ENCODE data around the gene BMPER.
"Not testable (repeated sequence)": the region's sequence is repeated elsewhere in the genome, so short reads cannot be mapped to it uniquely, and the experiment has no call there.

BMPER gene

DNA sequence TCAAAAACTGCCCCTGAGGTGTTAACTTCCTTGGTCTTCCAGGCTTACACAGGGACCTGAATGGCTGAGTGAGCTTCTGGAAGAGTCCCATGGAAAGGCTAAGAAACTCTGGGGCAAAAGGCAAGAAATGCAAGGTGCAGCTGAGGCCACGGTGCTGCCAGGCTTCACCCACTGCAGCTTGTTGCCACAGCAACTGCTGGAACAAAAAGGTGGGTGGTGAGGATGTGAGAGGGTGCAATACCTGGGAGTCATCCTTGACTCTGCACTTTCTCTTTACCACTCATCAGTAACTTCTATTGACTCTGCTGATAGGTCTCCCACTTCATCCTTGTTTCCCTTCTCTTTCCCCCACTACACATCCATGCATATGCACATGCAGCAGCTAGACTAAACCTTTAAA lies 258.6 kb downstream of the BMPER start:
- in situ Hi-C loops (cut with MboI; ENCODE audit: low sequenced_read_pairs): no loop called here

DNA sequence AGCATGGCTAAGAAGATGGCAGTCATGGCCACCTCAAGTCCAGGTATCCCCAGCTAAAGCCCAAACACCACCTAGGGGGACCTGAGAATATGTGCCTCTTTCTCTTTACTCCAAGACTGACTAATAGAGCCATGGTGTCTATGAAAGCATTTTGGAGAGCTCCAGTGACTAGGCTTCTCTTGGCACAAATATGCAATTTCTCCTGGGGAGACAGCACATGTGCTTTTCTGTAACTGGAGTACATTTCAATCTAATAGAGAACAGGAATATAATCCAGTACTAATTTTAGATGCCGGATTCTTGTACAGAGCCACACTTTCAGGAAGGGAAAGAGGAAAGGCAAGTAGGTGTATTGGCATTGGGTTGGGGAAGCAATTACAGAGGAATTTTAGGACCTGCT lies 260.1 kb downstream of the BMPER start:
- in situ Hi-C loops (cut with MboI; ENCODE audit: low sequenced_read_pairs): no loop called here

GRCh38 chr7:34165927-34166550 lies 260.7 kb downstream of the BMPER start:
- in situ Hi-C loops (cut with MboI; ENCODE audit: low sequenced_read_pairs): no loop called here

DNA sequence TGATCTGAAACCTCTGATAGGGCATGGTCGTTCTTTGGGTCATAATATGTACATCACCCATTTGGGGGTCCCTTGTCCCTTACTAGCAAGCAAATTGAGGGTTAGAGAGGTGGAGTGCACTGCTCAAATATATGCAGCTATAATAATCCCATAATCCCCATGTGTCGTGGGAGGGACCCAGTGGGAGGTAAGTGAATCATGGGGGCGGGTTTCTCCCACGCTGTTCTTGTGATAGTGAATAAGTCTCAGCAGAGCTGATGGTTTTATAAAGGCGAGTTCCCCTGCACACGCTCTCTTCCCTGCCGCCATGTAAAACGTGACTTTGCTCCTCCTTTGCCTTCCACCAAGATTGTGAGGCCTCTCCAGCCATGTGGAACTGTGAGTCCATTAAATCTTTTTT lies 262.7 kb downstream of the BMPER start:
- in situ Hi-C loops (cut with MboI; ENCODE audit: low sequenced_read_pairs): no loop called here

DNA sequence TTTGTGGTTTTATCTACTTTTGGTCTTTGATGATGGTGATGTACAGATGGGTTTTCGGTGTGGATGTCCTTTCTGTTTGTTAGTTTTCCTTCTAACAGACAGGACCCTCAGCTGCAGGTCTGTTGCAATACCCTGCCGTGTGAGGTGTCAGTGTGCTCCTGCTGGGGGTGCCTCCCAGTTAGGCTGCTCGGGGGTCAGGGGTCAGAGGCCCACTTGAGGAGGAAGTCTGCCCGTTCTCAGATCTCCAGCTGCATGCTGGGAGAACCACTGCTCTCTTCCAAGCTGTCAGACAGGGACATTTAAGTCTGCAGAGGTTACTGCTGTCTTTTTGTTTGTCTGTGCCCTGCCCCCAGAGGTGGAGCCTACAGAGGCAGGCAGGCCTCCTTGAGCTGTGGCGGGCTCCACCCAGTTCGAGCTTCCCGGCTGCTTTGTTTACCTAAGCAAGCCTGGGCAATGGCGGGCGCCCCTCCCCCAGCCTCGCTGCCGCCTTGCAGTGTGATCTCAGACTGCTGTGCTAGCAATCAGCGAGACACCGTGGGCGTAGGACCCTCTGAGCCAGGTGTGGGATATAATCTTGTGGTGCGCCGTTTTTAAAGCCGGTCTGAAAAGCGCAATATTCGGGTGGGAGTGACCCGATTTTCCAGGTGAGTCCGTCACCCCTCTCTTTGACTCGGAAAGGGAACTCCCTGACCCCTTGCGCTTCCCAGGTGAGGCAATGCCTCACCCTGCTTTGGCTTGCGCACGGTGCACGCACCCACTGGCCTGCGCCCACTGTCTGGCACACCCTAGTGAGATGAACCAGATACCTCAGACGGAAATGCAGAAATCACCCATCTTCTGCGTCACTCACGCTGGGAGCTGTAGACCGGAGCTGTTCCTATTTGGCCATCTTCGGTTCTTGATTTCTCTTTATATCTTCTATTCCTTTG lies 269.6 kb downstream of the BMPER start:
- in situ Hi-C loops (cut with MboI; ENCODE audit: low sequenced_read_pairs): not testable (repeated sequence)

DNA sequence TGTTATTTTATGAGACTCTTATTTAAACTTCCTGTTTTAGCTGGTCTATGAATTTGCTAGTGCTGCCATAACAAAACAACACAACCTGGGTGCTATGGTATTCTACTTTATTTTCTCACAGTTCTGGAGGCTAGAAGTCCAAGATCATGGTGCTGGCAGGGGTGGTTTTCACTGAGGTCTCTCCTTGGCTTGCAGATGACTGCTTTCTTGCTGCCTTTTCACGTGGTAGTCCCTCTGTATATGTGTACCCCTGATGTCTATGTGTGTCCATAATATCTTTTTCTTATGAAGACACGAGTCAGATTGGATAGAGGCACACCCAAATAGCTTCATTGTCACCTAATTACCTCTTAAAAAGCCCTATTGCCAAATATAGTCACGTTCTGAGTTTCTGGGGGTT lies 270.5 kb downstream of the BMPER start:
- in situ Hi-C loops (cut with MboI; ENCODE audit: low sequenced_read_pairs): no loop called here

DNA sequence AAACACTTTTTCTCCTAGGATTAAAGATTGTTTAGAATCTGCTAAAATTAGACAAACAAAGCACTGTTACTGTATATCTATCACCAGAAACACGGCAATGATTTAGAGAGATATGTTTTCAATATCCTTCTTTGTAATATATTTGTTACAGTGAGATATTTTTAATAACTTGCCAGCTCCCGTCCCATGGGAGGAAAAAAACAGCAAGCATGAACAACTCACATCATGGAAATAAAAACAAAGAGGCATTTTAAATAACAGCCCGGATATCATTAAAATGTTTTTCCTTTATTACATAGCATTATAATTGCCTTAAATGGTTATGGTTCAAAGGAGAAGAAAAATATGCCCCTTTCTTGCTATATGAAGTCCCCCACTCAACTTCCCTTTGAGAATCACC lies 272.1 kb downstream of the BMPER start:
- in situ Hi-C loops (cut with MboI; ENCODE audit: low sequenced_read_pairs): no loop called here

GRCh38 chr7:34181271-34181958 lies 276.1 kb downstream of the BMPER start:
- in situ Hi-C loops (cut with MboI; ENCODE audit: low sequenced_read_pairs): no loop called here

DNA sequence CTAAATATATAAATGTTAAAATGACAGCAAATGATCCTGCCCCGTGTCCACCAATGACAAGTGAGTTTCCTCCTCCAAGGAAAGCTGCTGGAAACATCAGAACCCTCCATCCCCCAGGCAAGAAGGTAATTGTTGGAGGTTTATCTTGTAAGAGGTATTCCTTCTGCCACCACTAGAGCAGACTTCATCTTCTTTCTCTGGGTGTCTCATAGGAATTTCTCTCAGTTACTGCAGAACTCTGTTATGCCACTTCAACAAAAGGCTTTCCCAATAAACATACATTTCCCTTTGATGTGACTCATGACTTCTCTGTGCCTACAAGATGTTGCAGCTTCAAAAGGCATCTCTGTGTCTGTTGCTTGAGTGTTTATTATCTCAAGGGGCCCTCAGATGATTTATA lies 279.1 kb downstream of the BMPER start:
- in situ Hi-C loops (cut with MboI; ENCODE audit: low sequenced_read_pairs): no loop called here

DNA sequence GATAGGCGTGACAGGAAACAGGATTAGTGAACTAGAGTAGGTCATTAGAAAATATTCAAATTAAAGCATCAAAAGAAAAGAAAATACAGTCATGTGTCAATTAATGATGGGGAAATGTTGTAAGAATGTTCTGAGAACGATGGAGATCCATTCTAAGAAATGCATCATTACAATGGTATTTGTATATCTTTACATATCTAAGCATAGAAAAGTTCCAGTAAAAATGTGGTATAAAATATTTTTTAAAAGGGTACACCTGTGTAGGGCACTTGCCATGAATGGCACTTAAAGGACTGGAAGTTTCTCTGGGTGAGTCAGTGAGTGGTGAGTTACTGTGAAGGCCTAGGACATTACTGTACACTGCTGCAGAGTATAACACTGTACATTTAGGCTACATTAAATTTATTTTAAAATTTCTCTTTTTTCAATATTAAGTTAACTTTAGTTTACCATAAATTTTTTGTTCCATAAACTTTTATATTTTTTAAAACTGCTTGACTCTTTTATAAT lies 282.5 kb downstream of the BMPER start:
- in situ Hi-C loops (cut with MboI; ENCODE audit: low sequenced_read_pairs): no loop called here

DNA sequence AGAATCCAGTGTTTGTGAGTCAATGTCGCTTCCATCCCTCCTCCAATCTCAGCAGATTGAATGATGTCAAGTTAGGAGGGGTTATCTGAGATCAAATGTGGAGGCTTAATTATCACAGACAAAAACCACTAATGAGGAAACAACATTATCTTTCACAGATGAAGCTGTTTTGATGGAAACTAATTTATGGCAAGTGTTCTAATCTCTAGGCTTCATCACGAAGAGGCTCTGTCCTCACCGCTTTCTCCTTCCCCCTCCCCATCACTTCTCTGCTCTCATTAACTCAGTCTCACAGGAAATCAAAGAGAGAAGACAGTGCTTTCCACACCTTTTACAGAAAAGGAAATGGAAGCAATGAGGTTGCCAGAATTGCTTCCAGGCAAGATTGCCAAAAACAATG lies 283.7 kb downstream of the BMPER start:
- in situ Hi-C loops (cut with MboI; ENCODE audit: low sequenced_read_pairs): no loop called here

DNA sequence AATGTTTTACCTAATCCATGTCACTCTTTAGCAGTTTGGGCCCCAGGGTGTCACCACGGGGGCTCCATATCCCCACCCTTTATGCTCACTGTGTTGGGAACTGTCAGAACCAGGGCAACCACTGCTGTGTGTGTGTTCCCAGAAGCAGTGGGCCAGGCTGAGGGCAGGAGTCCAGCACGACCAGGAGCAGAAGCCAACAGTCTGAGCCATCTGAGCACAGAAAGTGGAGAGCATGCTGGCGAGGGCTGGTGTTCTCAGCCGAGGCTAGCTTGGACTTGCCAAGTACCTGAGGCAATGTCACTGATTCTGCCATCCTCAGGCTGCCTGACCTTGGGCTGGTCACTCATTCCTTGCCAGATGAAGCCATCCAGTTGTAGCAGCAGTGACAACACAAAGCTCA lies 285.0 kb downstream of the BMPER start:
- in situ Hi-C loops (cut with MboI; ENCODE audit: low sequenced_read_pairs): no loop called here

GRCh38 chr7:34191162-34191561 lies 285.8 kb downstream of the BMPER start:
- in situ Hi-C loops (cut with MboI; ENCODE audit: low sequenced_read_pairs): no loop called here

DNA sequence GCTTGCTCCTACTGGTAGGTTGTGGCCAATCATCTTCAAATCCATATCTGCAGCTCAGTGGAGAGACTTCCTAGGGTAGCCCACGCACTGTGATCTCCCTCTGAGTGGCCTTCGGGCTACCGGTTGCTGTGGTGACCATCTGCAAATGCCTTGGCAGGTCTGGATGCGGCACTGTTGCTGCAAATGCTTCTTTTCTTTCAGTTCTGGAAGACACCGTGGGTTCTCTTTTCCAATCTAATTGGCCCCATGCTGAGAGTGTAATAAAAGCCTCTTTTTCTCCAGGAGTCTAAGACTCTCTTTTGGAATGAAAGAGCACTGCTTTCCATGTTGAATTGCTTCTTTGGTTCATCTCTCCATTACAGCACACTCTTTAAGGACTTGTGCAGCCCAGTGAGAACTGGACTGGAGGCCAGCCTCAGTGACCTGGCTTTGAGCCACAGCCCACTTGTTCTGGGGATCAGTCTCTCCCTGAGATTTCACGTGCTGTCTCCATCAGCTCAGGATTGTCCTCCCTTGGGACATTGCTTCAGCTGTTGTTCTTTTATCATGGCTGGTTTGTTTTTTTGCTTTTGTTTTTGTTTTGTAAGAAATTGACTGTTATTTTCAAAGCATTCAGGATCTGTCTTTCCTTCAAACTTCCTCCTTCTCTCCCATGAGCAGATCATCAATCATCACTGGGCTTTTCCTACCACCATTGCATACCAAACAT lies 286.6 kb downstream of the BMPER start:
- in situ Hi-C loops (cut with MboI; ENCODE audit: low sequenced_read_pairs): no loop called here

GRCh38 chr7:34192906-34193305 lies 287.6 kb downstream of the BMPER start:
- in situ Hi-C loops (cut with MboI; ENCODE audit: low sequenced_read_pairs): no loop called here

DNA sequence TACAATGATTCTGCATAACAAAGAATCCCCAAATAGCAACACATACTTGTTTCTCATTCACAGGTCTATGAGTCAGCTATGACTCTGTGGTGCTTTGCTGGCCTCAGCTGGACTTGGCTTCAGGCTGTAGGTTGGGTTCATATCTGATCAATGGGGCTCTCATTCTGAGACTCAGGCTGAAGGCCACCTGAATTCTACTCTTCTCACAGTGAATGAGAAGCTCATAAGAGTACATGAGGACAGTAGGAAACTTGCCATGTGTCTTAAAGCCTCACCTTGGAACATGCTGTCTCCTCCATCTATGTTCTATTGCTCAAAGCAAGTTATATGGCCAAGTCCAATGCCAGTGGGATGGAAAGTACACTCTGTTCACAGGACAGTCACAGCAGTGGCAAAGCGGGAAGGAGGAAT lies 292.9 kb downstream of the BMPER start:
- in situ Hi-C loops (cut with MboI; ENCODE audit: low sequenced_read_pairs): no loop called here

Measured in HL-60/S4 (cell line).